GM19025 (cell line): Measurements from ENCODE around the gene CCT2.

ENCODE experiments used
- ATAC-seq: cut with Tn5 transposase; IDR thresholded peaks from one replicate; pipeline ENCODE4 v1.9.1; 2021; ENCODE audit warnings: mild to moderate bottlenecking, low read depth, moderate library complexity; ENCODE audit not compliant: unreplicated experiment

CCT2 gene

DNA sequence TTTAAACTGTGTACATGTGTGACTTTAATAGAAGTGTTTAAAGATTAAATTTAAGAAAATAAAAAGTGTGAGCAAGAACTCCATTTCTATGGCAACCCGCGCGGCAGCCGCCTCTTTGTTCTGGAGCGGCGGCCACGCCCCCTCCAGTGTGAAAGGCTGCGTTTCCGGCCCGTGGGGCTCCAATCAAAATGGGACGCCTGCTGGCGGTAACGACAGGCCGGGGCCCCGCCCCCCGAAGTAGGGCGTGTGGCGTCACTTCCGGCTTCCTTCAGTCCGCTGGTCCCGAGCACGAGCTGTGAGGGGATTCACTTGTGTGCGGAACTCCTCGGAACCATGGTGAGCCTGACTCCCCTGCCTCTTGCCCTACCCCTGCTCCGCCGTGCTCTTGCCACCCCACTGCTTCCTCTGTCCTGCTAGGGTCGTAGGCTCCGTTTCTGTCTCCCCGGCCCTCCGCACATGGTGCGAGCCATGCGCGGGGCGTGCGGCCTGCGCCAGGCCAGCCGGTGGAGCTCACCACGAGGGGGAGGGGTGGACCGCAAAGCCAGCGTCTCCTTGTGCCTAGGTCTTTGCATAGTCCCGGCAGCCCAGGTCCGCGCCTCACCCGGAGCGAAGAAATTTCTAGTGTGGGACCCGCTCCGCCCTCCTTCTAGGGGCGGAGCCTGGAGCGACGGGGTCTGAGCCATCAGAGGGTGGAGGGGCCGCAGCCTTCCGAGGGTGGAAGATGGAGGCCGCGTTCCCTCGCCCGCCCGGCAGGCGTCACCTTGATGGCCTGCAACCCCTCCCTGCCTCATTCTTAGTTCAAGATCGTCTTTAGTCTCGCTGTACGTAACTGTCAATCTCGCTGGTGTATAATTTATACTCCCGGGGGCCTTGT lies at the start of gene CCT2:
CCT2 (plus strand) TSS at position 271 of the 874 bp plus-strand sequence; CDS start at position 334, 63 bp downstream.
- ATAC-seq = peak; percentile 96

DNA sequence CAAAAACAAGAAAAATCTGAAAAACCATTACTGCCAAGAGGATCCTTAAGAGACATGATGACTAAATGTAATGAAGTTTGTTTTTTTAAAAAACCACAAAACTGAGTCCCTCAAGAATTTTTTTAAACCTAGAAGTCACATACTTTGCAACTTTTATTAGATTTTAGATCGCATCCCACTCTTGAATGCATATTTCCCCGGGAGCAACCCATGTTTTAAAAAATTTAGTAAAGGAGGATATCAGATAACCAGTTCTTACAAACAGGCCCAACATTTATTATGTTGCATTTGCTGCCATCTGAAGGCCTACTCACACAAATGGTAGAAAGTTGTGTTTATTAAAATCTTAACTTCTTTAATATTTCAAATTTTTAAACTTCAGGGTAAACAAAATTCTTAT lies 44.3 kb upstream of the CCT2 start:
- no peak for ATAC-seq

- ATAC-seq = no peak
These were observed 41.2 kb upstream of the CCT2 start for GRCh38 chr12:69544087-69544486.

DNA sequence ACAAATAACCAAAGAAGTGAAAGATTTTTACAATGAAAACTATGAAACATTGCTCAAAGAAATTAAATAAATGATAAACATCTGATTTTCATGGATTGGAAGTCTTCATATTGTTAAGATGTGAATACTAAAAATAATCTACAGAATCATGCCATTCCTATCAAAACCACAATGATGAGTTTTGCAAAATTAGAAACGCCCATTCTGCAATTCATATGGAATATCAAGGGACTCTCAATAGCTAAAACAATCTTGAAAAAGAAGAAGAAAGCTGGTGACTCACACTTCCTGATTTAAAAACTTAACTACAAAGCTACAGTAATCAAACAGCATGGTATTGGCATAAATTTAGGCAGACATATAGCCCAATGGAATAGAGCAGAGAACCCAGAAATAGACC lies 40.2 kb upstream of the CCT2 start:
- ATAC-seq = no peak

GRCh38 chr12:69546693-69547438 lies 38.4 kb upstream of the CCT2 start:
- ATAC-seq = peak; percentile 94

GRCh38 chr12:69548687-69549086 lies 36.6 kb upstream of the CCT2 start:
- ATAC-seq = no peak

DNA sequence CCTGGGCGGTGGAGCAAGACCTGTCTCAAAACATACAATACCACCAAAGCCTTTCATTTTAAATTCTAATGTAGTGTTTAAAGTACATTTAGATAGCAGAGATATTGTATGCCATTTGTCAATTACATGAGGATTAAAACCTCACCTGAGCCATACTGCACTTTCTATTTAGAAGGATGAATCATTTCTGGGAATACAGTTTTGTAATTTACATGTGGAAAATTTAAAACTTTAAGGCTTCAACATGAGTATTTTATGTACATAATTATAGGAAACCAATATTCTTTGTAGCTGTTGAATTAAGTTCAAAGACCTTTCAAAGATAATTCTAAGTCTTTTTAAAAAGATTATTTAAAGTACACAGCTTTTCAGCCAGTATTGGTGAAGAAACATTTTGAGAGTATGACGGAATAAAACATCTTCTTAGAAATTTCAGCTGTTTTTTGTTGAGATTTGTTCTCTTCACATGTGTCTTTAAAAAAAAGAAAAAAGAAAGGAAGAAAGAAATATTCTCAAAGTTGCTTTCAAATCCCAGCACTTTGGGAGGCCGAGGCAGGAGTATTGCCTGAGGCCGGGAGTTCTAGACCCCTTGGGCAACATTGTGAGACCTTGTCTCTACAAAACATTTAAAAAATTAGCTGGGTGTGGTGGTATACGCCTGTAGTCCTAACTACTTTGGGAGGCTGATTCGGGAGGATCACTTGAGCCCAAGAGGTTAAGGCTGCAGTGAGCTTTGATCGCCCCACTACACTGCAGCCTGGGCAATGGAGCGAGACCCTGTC lies 34.5 kb upstream of the CCT2 start:
- no peak for ATAC-seq

- ATAC-seq = no peak
These were observed 31.5 kb upstream of the CCT2 start for GRCh38 chr12:69553628-69554248.

- ATAC-seq = no peak
These were observed 29.8 kb upstream of the CCT2 start for GRCh38 chr12:69555461-69555860.

- ATAC-seq = no peak
These were observed 28.9 kb upstream of the CCT2 start for GRCh38 chr12:69556383-69556782.

DNA sequence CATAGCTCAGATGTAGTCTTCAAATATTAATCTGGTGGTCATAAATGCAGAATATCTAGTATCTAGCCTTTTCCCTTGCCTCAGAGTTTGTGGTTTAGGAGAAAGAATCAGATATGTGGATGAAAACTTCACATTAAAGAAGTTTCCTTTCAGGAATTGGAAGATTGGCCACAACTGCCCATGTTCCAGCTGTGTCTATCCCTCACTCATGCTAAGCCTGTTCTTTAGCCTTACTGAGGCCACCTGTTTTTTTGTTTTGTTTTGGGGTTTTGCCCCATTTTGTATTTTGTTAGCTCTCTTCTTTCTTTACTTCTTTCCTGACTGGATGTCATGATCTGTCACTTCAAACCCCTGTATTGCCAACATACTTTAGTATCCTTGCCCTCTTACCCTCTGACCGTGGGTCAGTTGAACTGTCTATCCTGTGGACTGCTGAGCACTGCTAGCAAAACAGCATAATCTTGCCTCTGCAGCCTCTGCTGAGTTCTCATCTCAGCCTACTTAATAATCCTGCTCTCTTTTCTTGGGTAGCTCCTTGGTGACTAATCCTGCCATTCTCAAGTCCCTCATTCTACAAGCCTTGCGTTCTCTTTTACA lies 22.0 kb upstream of the CCT2 start:
- ATAC-seq = no peak

DNA sequence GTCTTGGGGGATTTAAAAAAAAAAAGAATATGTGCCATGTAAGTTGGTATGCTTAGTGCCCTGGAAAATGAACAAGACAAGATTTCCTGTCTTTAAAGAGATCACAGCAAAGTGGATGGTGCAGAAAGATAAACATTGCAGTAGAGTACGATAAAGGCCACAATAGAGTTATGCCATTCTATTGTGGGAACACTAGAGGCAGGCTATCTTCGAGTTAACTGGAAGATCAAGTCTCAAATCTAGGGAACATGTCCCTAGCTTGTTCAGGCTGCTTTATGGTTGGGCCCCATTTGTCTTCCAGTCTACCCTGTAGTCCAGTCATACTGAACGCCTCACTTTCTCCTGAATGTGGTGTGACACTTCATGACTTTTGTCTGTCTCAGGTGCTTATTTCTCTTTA lies 18.7 kb upstream of the CCT2 start:
- no peak for ATAC-seq

DNA sequence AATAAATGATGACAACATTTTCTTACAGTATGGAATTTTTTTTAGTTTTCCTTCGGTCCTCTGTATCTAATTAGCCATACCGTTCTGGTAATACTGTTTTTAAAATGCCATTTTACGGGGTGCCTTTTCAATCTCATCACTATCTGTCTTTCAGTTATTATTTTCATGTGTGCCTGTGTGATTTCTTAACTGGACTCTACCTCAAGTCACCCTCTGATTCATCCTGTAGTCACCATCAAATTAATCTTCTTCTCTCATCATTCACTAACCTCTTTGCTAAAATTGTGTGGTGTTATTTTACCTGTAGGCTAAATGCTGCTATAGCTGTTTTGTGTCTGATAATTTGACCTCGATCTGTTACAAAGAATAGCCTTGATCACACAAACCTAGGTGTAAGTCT lies 16.0 kb upstream of the CCT2 start:
- no peak for ATAC-seq

DNA sequence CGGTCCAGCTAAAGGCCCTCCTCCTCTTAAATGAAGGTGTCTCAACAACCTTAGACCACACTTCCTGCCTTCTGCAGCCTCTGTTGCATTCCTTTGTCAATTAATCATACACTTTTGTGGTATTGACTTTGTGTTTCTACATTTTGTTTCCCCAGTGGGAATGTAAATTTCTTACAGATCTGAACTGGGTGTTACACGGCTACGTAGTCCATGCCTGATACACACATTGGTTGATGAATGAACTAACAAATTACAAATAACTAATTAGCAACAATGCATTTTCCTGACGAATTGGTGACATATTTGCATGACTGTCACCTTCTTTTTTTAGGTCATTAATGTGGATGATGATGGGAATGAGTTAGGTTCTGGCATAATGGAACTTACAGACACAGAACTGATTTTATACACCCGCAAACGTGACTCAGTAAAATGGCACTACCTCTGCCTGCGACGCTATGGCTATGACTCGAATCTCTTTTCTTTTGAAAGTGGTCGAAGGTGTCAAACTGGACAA lies 15.2 kb upstream of the CCT2 start:
- ATAC-seq = no peak

- ATAC-seq = no peak
These were observed 14.5 kb upstream of the CCT2 start for GRCh38 chr12:69570545-69571399.

- no peak for ATAC-seq
These were observed 9.9 kb upstream of the CCT2 start for GRCh38 chr12:69575346-69575745.

- ATAC-seq = no peak
These were observed 7.0 kb upstream of the CCT2 start for GRCh38 chr12:69578283-69578682.

DNA sequence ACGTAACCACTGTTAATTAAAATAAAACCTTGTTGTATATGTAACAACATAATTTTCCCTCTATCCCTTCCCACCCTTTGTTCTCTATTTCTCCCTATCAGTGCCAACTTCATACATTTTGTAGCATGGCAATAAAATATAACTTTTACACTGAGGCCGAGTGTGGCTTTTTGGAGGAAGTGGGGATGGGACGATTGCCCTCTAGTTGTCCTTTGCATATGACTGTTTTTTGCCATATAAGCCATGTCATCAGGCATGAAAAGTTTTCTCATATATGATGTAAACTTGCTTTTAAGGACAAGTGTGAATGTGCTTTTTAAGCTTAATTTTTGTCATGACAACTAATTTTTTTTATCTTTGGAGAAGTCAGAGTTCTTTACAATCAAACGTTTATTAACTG lies 6.2 kb upstream of the CCT2 start:
- no peak for ATAC-seq

GRCh38 chr12:69580074-69580473 lies 5.2 kb upstream of the CCT2 start:
- no peak for ATAC-seq
